Progenitor cell of endocrine pancreas (in vitro differentiated cells): ENCODE data around the gene LMO4. TPM values are rescaled to one million over a fixed set of nuclear protein-coding genes. Genes with fewer than 3 reads are reported as not detected.

Experiments used
- DNase-seq: peaks from one replicate; pipeline ENCODE4 v3.0.0; 2021; ENCODE audit warnings: low spot score; ENCODE audit not compliant: unreplicated experiment
- H3K27ac Mint-ChIP-seq: 2 replicates; pipeline ENCODE4 v1.8.0; 2021; ENCODE audit warnings: mild to moderate bottlenecking, moderate library complexity, mixed read lengths
- H3K27me3 Mint-ChIP-seq: 2 replicates; pipeline ENCODE4 v1.8.0; 2021; ENCODE audit warnings: mixed read lengths
- H3K36me3 Mint-ChIP-seq: 2 replicates; pipeline ENCODE4 v1.8.0; 2022; ENCODE audit warnings: mixed read lengths; ENCODE audit not compliant: insufficient read depth
- H3K4me1 Mint-ChIP-seq: 2 replicates; pipeline ENCODE4 v1.8.0; 2021; ENCODE audit warnings: low read depth, mixed read lengths
- H3K4me3 Mint-ChIP-seq: 2 replicates; pipeline ENCODE4 v1.8.0; 2021; ENCODE audit warnings: low read depth, mild to moderate bottlenecking, moderate library complexity, mixed read lengths
- H3K9me3 Mint-ChIP-seq: 2 replicates; pipeline ENCODE4 v1.8.0; 2021; ENCODE audit warnings: low read depth, mixed read lengths
- total RNA-seq: library from RNA; stranded (reverse); gene quantifications from 2 replicates; pipeline ENCODE4 v1.2.1, GENCODE V29; 2021
- TF ChIP-seq, protein P1 (sequence below): fragments of 200-600 bp; sonication (generic); IDR thresholded peaks from one replicate; pipeline ENCODE4 v1.5.0; 2021; ENCODE audit warnings: antibody characterized with exemption, mild to moderate bottlenecking; ENCODE audit not compliant: unreplicated experiment

Gene LMO4
- total RNA-seq, 1 donor from 2014 or later = 64.2 TPM

DNA sequence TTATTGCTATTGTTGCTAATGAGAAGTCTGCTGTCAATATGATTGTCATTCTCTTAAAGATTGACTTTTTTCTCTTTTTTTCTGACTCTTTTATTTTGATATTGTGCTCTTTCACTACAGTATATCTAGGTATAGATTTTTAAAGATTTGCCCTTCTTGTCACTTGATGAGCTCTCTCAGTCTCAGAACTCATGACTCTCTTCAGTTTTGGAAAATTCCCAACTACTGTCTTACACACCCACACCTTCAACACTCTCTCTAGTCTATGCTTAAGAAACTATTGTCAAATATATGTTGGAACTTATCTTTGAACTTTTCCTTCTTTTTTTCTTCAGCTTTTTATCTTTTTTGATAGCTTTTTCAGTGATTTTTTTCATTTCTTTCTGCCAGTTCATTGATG lies 50.6 kb downstream of the LMO4 start:
- DNase-seq = no peak
- TF ChIP-seq, protein P1, sequence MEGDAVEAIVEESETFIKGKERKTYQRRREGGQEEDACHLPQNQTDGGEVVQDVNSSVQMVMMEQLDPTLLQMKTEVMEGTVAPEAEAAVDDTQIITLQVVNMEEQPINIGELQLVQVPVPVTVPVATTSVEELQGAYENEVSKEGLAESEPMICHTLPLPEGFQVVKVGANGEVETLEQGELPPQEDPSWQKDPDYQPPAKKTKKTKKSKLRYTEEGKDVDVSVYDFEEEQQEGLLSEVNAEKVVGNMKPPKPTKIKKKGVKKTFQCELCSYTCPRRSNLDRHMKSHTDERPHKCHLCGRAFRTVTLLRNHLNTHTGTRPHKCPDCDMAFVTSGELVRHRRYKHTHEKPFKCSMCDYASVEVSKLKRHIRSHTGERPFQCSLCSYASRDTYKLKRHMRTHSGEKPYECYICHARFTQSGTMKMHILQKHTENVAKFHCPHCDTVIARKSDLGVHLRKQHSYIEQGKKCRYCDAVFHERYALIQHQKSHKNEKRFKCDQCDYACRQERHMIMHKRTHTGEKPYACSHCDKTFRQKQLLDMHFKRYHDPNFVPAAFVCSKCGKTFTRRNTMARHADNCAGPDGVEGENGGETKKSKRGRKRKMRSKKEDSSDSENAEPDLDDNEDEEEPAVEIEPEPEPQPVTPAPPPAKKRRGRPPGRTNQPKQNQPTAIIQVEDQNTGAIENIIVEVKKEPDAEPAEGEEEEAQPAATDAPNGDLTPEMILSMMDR = no peak
- H3K36me3 Mint-ChIP-seq = peaks cover 13% of the 10 kb centered on the region
- no peaks in the 10 kb centered on the region for H3K4me1 Mint-ChIP-seq
- H3K27me3 Mint-ChIP-seq = peaks cover 3% of the 10 kb centered on the region
- H3K27ac Mint-ChIP-seq = no peak overlapping the region
- no peak overlapping the region for H3K4me3 Mint-ChIP-seq
- H3K9me3 Mint-ChIP-seq = peaks cover 29% of the 10 kb centered on the region

DNA sequence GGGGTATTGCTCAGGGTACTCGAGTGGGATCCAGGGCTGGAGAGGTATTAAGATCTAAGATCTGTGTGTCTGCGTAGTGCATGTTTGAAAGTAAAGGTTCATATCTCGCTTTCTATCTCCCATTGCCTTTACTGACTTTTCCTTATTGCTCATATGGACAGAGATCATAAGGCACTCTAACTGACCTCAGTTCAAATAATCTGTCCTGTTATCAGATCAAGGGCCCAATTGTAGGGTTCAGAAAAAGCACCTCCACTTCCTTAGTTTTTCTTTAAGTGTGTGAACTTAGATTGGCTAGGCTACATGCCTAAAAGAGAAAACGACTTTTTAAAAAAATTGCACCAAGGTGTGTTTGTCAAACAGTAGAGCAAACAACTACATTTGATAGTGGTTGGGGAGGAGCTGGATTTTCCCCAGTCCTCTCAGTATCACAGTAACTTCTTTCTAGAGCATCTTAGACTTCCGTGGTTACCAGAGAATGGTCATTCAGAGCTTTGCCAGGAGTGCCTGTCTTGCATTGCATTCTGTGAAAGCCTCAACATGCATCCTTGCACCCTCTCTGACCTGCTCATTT lies 57.6 kb downstream of the LMO4 start:
- Mint-ChIP-seq H3K9me3 (peaks cover 11% of the 10 kb centered on the region), H3K27ac (no peak overlapping the region), H3K4me3 (no peak overlapping the region), H3K27me3 (peaks cover 3% of the 10 kb centered on the region), H3K4me1 (peaks cover 8% of the 10 kb centered on the region), H3K36me3 (no peaks in the 10 kb centered on the region)
- TF ChIP-seq, protein P1 = no peak
- no peak for DNase-seq

DNA sequence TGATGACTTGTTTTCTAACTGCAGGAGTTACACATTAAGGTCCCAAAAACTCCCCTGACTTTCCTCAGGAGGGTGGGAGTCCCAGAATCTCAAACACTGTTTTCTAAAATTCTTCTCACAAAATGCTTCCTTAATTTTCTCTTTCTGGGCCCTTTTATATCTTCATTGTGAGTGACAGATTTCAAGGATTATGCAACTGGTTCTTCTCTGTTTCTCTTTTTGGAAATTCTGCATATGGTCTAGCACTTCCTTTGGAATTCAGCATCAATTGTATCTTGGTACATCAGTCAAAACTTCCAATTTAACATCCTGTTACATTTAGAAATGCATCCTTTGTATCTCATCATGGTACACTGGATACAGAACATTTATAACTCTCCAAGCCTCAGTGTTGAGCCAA lies 59.7 kb downstream of the LMO4 start:
- TF ChIP-seq, protein P1 = no peak
- H3K4me3 Mint-ChIP-seq = no peak overlapping the region
- no peak for DNase-seq
- H3K27me3 Mint-ChIP-seq = peaks cover 3% of the 10 kb centered on the region
- H3K36me3 Mint-ChIP-seq = no peaks in the 10 kb centered on the region
- H3K27ac Mint-ChIP-seq = no peak overlapping the region
- H3K4me1 Mint-ChIP-seq = peaks cover 8% of the 10 kb centered on the region
- peaks cover 11% of the 10 kb centered on the region for H3K9me3 Mint-ChIP-seq

DNA sequence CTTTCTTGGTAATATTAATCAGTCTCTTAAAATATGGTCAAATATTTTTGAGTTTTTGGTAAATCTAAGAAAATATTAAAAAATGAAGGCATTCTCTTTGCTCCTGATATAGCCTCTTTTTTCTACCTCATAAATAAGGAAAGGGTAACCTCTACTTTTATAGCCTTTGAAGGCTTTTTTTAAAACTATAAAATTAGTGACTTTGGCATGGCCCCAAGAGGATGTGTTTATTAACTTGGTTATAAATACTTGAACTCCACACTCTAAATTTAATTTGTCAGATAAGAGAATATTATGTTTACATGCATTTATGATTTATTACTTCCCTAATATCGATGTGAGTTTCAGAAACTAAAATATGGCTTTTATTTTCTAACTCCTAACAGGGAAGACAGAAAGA lies 60.3 kb downstream of the LMO4 start:
- no peaks in the 10 kb centered on the region for H3K36me3 Mint-ChIP-seq
- peaks cover 11% of the 10 kb centered on the region for H3K9me3 Mint-ChIP-seq
- TF ChIP-seq, protein P1 = no peak
- H3K4me1 Mint-ChIP-seq = peaks cover 8% of the 10 kb centered on the region
- H3K27me3 Mint-ChIP-seq = peaks cover 1% of the 10 kb centered on the region
- H3K27ac Mint-ChIP-seq = no peak overlapping the region
- no peak overlapping the region for H3K4me3 Mint-ChIP-seq
- no peak for DNase-seq

DNA sequence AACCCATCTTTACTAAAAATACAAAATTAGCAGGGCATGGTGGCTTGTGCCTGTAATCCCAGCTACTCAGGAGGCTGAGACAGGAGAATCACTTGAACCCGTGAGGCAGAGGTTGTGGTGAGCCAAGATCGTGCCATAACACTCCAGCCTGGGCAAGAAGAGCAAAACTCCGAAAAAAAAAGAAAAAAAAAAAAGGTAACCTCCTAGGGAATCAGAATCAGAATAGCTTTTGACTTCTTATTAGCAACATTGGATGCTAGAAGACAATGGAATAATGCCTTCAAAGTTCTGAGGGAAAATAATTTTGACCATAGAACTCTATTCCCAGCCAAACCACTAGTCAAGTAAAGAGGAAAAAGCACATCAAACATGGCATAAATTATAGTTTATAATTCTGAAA lies 60.9 kb downstream of the LMO4 start:
- DNase-seq = no peak
- Mint-ChIP-seq H3K27me3 (no peaks in the 10 kb centered on the region), H3K27ac (no peak overlapping the region), H3K4me1 (peaks cover 8% of the 10 kb centered on the region), H3K9me3 (peaks cover 11% of the 10 kb centered on the region), H3K4me3 (no peak overlapping the region), H3K36me3 (no peaks in the 10 kb centered on the region)
- TF ChIP-seq, protein P1 = no peak
